Caki2 (cell line): ENCODE results near the gene DAZL. TPM values are rescaled to one million over a fixed set of nuclear protein-coding genes. Genes with fewer than 3 reads are reported as not detected.
"Not testable (repeated sequence)": the region's sequence is repeated elsewhere in the genome, so short reads cannot be mapped to it uniquely, and the experiment has no call there.

Experiments
- DNase-seq: peaks from one replicate; pipeline ENCODE4 v3.0.0-alpha.2; 2015; ENCODE audit warnings: low read depth
- in situ Hi-C: cut with HindIII; loops from 2 replicates; pipeline ENCODE4 v1.10.0; 2016; ENCODE audit warnings: low sequenced_read_pairs, low pct_unique_long_range_greater_than_20kb, mixed read lengths
- total RNA-seq: library from RNA; depleted of rRNA; stranded (reverse); fragments of >200 nt; shearing (Covaris generic); gene quantifications from 2 replicates; pipeline ENCODE4 v1.2.3, GENCODE V29; 2014; ENCODE audit warnings: low replicate concordance; rRNA removed

DAZL gene
- not detected in 2 replicates for total RNA-seq

GRCh38 chr3:16604887-16605602 lies at the start of gene DAZL:
Gene DAZL, minus strand, starts transcription at chr3:16605423. Its CDS starts 218 bp downstream, at chr3:16605205.
- DNase-seq = no peak
- in situ Hi-C loops = no loop called here

DNA sequence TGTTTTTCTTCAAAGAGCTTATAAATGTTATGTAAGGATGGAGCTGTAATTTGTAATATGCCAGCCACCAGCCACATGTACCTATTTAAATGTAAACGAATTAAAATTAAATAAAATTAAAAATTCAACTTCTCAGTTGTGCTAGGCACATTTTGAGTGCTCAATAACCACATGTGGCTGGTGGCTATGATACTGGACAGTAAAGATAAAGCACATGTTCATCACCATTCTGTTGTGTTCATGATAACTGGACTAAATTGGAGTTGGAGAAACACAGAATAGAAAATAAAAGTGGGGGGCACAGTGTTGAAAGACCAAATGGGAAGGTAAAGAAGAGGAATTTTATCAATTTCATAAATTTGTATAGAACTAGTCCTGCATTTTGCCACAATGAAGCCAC lies 49.8 kb upstream of the DAZL start:
- in situ Hi-C loops = no loop called here

DNA sequence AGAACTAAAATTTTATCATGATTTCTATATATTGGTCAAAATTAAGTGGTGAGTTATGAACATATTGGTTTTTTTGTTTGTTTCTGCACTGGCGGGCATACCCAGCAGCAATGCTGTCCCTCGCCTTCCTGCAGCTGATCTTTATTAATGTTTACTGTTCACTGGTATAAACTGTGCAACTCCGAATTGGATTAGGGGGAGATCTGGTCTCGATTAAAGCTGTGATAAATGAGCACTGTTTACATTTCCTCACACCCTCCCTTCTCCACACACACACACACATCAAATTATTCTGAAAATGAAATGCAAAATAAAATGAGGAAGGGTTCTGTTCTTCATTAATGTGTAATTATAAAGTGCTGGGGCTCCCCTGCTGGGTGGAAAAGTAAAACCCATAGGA lies 48.5 kb upstream of the DAZL start:
- in situ Hi-C loops = no loop called here
- DNase-seq = no peak

More for the DNA sequence above, 49.8 kb upstream of the DAZL start:
- no peak for DNase-seq

DNA sequence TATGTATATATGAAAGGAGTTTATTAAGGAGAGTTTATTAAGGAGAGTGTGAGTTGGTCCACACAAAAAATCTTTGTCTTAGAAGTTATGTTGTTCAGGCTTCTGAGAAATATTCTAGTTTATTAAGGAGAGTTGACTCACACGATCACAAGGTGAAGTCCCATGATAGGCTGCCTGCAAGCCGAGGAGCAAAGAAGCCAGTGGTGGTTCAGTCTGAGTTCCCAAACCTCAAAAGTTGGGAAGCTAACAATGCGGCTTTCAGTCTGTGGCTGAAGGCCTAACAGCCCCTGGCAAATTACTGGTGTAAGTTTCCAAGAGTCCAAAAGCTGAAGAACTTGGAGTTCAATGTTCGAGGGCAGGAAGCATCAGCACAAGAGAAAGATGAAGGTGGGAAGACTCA lies 42.4 kb upstream of the DAZL start:
- in situ Hi-C loops = no loop called here

DNA sequence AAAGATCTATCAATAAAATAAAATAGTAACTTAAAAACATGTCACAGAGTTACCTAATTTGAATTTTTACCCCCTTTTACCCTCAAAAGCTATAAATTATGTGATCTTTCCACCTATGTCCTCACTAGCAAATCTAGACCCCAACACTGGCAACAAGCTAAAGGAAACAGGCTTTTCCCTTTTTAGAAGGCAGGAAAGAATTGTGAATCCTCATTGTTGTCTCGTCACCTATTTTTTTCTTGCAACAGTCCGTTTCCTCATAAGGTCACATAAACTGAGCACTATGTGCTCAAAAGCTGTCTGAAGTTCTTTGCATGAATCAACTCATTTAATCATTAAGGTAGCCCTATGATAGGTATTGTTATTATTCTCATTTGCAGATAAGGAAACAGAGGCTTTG lies 34.6 kb upstream of the DAZL start:
- in situ Hi-C loops = no loop called here
- DNase-seq = no peak

More for the DNA sequence above, 42.4 kb upstream of the DAZL start:
- no peak for DNase-seq

GRCh38 chr3:16633948-16634347 lies 28.7 kb upstream of the DAZL start:
- in situ Hi-C loops = no loop called here
- DNase-seq = no peak

DNA sequence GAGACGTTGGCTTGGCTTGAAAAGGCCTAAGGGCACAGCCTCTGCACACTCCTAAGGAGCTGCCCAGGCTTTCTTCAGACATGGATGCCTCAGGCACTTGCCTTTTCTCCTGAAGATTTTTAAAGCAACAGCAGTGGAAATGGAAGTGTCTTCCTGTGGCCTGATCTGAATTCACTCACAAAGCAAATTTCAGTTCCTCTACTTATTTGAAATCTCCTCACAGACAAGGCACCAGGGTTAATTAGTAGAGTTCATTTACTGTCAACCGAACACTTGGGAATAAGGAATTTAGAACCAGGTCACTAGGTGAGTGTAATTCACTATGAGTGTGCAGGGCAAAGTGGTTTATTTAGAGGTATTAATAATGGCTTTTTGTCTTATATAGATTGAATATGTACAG lies 27.2 kb upstream of the DAZL start:
- no peak for DNase-seq
- in situ Hi-C loops = no loop called here

DNA sequence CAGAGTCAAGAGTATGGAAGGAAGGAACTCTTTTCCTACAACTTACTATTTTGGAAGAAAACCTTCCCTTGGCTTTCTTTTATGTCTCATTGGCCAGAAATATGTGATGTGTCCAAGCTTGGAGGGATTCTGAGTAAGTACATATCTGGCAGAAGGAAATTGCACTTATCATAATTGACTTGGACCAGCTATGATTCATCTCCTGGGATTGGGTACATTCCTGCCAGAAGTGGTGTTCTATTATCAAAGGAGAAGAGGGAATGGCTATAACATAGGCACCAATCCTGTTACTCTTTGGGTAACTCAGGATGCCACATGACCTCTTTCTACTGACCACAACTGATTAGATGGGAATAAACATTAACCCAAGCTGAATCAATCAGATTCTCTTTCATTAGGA lies 13.5 kb upstream of the DAZL start:
- no peak for DNase-seq
- in situ Hi-C loops = no loop called here

DNA sequence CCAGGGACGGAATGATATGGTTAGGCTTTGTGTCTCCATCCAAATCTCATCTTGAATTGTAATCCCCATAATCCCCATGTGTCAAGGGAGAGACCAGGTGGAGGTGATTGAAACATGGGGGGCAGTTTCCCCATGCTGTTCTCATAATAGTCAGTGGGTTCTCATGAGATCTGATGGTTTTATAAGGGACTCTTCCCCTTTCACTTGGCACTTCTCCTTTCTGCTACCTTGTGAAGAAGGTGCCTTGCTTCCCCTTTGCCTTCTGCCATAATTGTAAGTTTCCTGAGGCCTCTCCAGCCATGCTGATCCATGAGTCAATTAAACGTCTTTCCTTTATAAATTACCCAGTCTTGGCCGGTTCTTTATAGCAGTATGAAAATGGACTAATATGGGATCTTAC lies 11.9 kb upstream of the DAZL start:
- DNase-seq, in situ Hi-C loops: not testable (repeated sequence)

DNA sequence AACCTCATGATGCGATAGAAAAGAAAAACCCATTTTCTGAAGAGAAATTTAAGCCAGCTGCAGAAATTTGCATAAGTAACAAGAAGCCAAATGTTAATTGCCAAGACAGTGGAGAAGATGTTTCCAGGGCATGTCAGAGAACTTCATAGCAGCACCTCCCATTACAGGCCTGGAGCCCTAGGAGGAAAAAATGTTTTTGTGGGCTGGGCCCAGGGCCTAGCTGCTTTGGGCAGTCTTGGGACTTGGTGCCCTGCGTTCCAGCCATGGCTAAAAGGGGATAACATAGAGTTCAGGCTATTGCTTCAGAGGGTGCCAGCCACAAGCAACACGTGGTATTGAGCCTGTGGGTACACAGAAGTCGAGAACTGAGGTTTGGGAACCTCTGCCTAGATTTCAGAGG lies 10.9 kb upstream of the DAZL start:
- no peak for DNase-seq
- in situ Hi-C loops = no loop called here

DNA sequence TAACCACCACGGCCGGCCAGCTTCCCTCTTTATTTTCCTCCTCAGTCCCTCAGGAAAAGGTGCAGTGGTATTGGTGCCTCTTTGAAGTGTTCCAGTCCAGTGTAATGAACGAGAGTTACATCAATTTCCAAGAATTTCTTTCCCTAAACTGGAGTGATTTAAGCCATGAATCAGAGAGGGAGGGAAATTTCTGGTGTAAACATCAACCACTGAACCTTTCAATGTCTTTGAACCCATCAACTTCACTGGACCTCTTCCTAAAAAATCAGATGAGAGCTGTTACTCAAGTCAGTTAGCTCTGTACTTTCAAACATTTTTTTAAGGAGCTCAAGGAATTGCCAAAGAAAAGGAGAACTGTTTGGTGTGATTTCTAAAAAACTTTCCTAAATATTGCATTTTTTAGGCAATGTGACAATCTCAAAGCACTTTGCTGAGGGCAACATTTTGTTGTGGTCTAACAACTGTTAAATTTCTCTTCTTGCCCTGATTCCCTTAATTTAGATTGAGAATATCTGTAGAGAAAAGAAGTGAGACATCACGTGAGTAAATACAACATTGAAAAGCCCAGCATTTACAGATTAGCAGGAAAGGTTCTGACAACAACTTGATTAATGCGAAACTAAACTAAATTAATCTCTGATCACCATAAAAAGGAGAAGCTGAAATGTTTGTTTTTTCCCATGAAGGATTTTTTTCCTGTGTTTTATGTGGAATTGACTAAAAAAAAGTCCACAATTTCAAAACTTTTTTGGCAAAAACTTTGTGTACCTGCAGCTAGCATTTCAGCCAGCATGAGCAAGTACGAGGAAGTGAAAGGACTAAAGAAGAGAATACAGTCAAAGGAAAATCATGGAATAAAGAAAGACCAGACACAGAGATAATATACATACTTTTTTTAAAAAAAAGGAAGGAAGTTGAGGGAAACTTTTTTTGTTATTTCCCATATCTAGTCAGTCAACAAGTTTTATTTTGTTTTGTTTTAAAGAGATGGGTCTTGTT lies 9.1 kb upstream of the DAZL start:
- in situ Hi-C loops = no loop called here
- DNase-seq = no peak

GRCh38 chr3:16609927-16610580 lies 4.8 kb upstream of the DAZL start:
- no peak for DNase-seq
- in situ Hi-C loops = no loop called here

- no peak for DNase-seq
- in situ Hi-C loops = no loop called here
Observed at GRCh38 chr3:16608816-16609215, 3.6 kb upstream of the DAZL start.

DNA sequence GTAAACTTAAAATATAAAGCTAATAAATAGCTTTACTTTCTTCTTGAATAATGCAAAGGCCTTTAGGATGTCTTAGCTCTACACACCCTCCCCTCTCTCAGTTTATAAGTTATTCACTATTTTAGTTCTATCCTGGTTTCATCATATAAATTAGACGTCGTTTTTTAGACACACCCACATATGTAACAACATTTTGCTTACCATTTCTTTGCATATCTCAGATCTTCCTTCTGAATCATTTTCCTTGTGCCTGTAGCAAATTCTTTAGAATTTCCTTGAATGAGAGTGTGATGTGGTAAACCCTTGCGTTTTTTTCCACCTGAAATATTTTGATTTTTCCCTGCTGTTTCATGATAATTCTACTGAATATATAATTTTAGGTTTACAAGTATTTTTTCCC lies 2.5 kb upstream of the DAZL start:
- in situ Hi-C loops = no loop called here
- DNase-seq = no peak

DNA sequence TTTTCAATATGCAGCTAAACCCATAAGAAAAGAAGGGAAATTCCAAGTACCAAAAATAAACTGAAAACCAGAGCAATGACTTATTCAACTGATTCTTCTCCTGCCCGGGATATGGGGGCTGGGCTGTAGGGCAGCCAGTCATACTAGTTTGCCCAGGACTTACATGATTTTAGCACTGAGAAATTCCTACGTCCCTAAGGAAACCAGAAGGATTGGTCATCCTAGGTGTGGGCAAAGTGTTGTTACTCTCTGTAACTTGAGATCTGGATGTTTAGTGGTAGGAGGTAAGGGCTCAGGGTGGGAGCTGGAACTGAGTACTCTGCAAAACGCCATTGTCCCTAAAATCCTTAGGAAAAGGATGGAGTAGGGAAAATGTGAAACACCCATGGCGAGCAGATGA lies 1.2 kb upstream of the DAZL start:
- in situ Hi-C loops = no loop called here
- DNase-seq = no peak

GRCh38 chr3:16605966-16606365 lies 743 bp upstream of the DAZL start:
- no peak for DNase-seq
- in situ Hi-C loops = no loop called here

- in situ Hi-C loops = no loop called here
- no peak for DNase-seq
Observed at GRCh38 chr3:16604433-16604832, 790 bp downstream of the DAZL start.

DNA sequence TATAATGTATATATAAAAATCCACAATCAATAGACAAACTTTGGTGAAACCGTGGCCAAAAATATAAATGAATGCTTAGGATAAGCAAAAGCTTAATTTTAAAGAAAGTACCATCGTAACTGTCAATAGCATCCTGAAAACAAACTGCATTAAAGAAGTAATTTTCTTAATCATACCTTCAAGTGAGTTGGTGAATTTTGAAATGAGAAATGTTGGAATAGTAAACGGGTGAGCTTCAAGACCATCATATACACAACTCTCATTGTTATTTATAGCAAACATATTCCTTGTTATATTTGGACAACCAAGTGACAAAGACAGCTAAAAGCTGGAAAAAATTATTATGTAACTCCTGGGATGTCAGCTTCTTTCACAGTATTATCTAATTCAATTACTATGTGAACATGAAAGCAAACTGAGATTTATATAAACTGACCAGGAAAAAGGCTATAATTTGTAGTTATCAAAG lies 3.7 kb downstream of the DAZL start:
- DNase-seq = no peak
- in situ Hi-C loops = no loop called here
